Activated CD4-positive, alpha-beta T cell treated with anti-CD3 and anti-CD28 coated beads, Interleukin-2, amount 50 U/mL, for 1 hour (primary cell): ENCODE data around the gene RASGRP1.

Experiments used
- DNase-seq: peaks from one replicate; pipeline ENCODE4 v3.0.0-alpha.2; 2020

The RASGRP1 gene

GRCh38 chr15:38499651-38500050, 65.0 kb downstream of the RASGRP1 start:
- DNase-seq, result no peak

DNA sequence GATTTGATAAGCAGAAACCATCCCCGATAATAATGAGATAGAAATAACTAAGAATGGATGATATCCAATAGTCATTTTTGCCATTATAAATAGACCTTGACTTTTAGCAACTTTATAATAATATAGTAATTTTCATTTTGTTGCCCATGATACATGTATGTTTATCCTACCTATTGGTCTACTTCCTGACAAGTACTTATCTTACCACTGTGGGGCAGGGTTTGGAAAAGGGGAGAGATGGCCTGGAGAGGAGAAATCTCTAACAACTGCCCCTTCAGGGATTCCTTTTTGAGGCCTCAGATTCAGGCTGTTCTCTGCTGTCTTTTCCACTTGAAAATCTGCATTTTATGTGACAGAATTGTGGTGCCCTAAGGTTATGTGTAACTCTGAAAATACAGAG, 68.5 kb downstream of the RASGRP1 start:
- DNase-seq, result no peak

GRCh38 chr15:38490242-38490922, 74.2 kb downstream of the RASGRP1 start:
- no peak for DNase-seq

DNA sequence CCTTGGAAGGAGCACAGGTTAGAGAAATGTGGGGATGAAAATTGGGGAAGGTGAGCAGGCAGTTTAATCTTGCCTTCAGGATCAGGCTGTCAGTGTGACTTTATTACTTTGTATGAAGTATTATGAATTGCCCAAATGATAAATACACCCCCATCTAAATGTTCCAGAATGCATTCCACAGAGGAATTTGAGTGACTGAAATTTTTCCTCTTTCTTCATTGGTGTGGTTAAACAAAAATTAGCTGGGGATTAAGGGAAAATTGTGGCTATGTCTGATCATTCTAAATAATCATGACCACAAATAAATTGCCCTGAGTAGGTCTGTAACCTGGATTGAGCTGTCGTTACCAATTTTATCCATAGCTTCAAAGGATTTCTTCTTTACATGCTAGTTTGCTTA, 77.2 kb downstream of the RASGRP1 start:
- DNase-seq, result no peak

GRCh38 chr15:38486936-38487335, 77.7 kb downstream of the RASGRP1 start:
- no peak for DNase-seq

DNA sequence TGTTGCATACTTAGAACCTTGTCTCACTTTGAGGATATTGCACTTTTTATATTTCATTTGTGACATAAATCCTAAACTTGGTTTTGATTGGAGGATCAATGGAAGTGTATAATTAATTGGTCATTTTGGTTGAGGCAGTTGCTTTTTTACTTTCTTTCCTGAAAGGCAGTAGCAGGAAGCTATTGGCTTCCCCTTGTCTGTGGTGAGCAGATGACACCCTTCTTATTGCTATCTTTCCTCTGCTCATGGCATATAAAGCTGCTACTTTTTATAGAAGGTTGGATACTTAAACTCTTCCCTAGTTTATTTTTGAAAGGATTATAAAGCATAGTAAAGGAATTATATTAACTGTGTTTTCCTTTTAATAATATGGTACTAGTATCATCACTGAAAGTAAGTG, 82.0 kb downstream of the RASGRP1 start:
- no peak for DNase-seq

DNA sequence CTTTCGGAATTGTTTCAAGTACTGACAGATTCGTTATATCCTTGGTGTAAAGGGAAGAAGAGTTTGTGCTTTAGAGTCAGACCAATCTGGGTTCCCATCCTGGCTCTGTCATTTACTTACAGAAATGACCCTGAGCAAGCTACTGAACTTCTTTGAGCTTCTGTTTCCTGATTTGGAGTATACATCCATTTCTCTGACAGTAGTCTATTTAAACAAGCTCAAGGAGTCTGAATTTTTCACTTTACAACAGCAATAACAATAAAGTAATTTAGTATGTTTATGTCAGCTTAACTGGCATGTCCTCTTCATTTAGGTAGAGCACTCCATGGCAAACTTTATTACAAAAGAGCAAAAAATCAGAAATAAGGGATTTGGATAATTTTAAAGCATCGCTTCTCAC, 82.9 kb downstream of the RASGRP1 start:
- DNase-seq, result no peak

GRCh38 chr15:38481113-38481512, 83.5 kb downstream of the RASGRP1 start:
- DNase-seq, result no peak

DNA sequence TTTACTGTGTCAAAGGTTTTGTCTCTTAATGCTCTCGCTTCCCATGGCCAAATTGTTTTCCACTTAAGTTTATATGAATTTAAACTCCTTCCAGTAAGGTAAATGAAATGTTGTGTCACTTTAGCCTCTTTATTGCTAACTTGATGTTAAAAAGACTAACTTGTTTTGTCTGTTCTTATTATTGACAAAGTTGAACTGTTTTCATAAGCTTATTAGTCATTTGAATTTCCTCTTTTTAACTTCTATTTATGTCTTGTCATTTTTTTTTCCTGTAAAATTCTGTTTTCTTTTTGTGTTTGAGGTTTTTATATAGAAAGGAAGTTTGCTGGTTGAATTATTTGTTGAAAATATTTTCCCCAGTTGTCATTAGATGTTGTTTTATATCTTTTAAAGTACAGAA, 84.9 kb downstream of the RASGRP1 start:
- DNase-seq, result no peak

GRCh38 chr15:38479266-38479665, 85.3 kb downstream of the RASGRP1 start:
- DNase-seq, result no peak

- no peak for DNase-seq
Observed at GRCh38 chr15:38477637-38478036, 87.0 kb downstream of the RASGRP1 start.

- no peak for DNase-seq
Observed at GRCh38 chr15:38476120-38476519, 88.5 kb downstream of the RASGRP1 start.

GRCh38 chr15:38475361-38475760, 89.3 kb downstream of the RASGRP1 start:
- no peak for DNase-seq

DNA sequence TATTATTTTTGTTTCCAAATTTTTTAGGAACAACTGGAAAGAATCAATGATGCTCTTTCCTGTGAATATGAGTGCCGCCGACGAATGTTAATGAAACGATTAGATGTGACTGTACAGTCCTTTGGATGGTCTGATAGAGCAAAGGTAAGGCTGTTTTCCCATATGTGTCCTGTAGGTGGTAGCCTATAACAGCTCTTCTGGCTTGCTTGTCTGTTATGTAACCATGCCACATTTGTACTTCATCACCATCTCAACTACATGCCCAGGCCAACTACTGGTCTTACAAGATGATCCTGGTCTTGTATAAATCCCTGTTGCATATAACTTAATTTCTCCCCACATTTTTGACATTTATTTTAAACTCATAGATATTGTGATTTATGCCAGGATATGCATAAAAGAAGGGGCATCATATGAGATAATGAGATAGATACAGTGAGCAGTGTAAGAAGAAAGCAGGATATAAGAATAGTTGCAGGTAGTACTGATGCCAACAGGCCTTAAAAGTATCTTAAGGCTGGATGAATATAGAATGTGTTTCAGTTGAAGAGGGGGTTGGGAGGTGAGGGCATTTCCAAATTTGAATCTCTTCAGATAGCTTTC, 90.4 kb downstream of the RASGRP1 start:
- DNase-seq, result peak; percentile 12

GRCh38 chr15:38471974-38472373, 92.6 kb downstream of the RASGRP1 start:
- no peak for DNase-seq

DNA sequence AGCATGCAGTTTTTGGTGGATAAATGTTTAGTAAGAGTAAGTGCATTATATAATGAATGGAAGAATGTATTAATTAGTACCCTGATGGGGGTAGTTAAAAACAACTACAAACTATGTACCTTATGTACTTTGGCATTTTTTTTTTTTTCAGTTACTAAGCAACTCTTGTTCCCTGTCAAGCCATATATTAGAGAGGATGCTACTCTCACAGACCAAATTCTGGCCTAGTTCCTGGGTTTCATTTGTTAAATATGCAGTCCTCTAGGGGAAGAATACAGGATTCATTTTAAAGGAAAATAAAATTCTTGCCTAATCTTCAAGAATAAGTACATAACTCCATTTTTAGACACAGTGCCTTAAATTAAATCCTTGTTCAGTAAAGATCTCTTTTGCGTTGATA, 93.8 kb downstream of the RASGRP1 start:
- no peak for DNase-seq

- DNase-seq, result no peak
Observed at GRCh38 chr15:38464675-38465074, 99.9 kb downstream of the RASGRP1 start.

DNA sequence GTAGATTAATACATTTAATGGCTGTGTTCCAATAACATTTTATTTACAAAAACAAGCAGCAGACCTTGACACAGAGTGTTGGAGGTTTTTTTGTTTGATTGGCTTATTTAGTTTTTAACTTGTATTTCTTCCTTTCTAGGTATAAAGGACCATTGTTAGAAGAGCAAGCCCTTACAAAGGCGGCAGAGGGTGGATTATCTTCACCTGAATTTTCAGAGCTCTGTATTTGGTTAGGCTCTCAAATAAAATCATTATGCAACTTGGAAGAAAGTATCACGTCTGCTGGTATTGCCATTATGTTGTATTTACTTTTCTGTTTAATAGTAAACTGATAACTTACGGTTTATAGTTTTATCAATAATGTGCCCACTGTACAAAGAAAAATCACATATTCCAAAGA, 100.7 kb downstream of the RASGRP1 start:
- no peak for DNase-seq

GRCh38 chr15:38461066-38461833, 103.4 kb downstream of the RASGRP1 start:
- no peak for DNase-seq

DNA sequence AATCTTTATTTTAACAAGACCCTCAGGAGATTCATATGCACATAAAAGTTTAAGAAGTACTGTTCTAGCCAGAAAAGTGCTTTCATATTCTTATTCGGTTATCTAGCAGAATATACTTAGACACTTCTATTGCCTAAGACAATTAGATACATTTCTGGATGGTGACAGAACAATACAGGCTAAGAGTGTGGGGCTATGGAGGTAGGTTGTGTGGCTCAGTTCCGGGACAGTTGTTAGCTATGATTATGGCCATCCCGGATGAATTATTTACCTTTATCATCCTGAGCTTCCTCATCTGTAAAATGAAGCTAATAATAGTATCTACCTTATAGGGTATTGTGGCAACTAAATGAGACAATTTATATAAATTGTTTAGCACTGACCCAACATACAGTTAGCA, 104.1 kb downstream of the RASGRP1 start:
- no peak for DNase-seq

GRCh38 chr15:38459480-38459879, 105.1 kb downstream of the RASGRP1 start:
- DNase-seq, result no peak

- DNase-seq, result no peak
Observed at GRCh38 chr15:38458646-38459045, 106.0 kb downstream of the RASGRP1 start.

DNA sequence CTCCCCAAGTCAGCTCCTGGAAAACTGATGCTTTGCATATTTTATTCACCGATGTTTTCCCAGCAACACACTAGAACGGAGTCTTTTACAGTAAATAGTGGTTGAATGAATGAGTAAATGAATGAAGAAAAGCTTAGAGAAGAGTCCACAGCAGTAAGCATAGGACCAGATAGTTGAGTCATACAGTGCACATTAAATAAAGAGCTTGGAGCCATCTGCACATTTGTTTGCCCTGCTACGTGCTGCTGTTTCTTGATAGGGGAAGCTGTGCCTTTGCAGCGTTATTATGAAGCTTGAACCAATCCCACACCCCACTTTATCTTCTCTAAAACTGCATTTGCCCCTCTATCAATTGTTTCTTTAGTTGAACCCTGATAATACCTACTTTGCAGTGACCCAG, 109.5 kb downstream of the RASGRP1 start:
- DNase-seq, result no peak

DNA sequence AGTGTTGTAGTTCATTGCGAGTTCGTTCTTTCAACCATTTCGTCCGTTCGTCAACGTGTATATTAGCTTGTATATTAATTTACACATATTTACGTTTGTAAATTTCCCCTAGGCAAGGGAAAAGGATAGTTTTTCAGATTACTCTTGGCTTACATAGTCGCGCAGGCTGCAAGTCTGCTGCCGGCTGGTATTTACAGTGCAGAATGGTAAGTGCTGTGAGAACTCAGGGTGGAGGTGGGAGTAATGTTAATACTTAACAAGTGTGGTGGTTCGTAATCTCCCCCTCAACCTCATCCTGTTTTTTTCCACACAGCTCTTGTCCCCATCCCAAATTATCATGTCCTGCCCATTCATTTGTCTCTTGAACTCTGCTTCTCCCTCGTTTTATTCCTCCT, 109.9 kb downstream of the RASGRP1 start:
- DNase-seq, result no peak
